Loucy (cell line): ENCODE results near the gene ASTN2.

Experiments
- H2AFZ ChIP-seq: fragments of 200-600 bp; sonication (generic); 2 replicates; pipeline ENCODE4 v1.6.0; 2016; ENCODE audit warnings: antibody characterized with exemption, mild to moderate bottlenecking, low read length, moderate library complexity
- H3F3A ChIP-seq: fragments of 200-600 bp; 2 replicates; pipeline ENCODE4 v1.6.0; 2016; ENCODE audit warnings: antibody characterized with exemption, low read depth, mild to moderate bottlenecking
- H3K27me3 ChIP-seq: fragments of 200-600 bp; sonication (generic); 2 replicates; pipeline ENCODE4 v1.6.1; 2014; ENCODE audit warnings: low read length, mild to moderate bottlenecking; ENCODE audit not compliant: insufficient read depth, poor library complexity, severe bottlenecking
- H3K36me3 ChIP-seq: fragments of 200-600 bp; sonication (generic); 2 replicates; pipeline ENCODE4 v1.6.1; 2016; ENCODE audit warnings: low read length; ENCODE audit not compliant: insufficient read depth
- H3K4me1 ChIP-seq: fragments of 200-600 bp; sonication (generic); 2 replicates; pipeline ENCODE4 v1.5.1; 2014; ENCODE audit warnings: low read length, mild to moderate bottlenecking; ENCODE audit not compliant: insufficient read depth, poor library complexity, severe bottlenecking
- H3K4me2 ChIP-seq: fragments of 200-600 bp; sonication (generic); 2 replicates; pipeline ENCODE4 v1.6.0; 2014; ENCODE audit warnings: antibody characterized with exemption, low read length, low read depth, mild to moderate bottlenecking; ENCODE audit not compliant: poor library complexity, severe bottlenecking
- H3K4me3 ChIP-seq: fragments of 200-600 bp; sonication (generic); 2 replicates; pipeline ENCODE4 v1.5.1; 2014; ENCODE audit warnings: low read length, mild to moderate bottlenecking, mixed read lengths; ENCODE audit not compliant: poor library complexity, severe bottlenecking
- H3K79me2 ChIP-seq: fragments of 200-600 bp; sonication (generic); 2 replicates; pipeline ENCODE4 v1.6.1; 2014; ENCODE audit warnings: low read length; ENCODE audit not compliant: insufficient read depth
- H3K9ac ChIP-seq: fragments of 200-600 bp; sonication (generic); 2 replicates; pipeline ENCODE4 v1.6.0; 2014; ENCODE audit warnings: mild to moderate bottlenecking, low read depth, low read length, moderate library complexity; ENCODE audit not compliant: poor library complexity, severe bottlenecking
- H3K9me2 ChIP-seq: fragments of 200-600 bp; sonication (generic); replicated peaks from 2 replicates; pipeline ENCODE4 v1.6.1; 2016; ENCODE audit warnings: low read depth, low read length, mixed read lengths
- H3K9me3 ChIP-seq: fragments of 200-600 bp; sonication (generic); 2 replicates; pipeline ENCODE4 v1.6.1; 2014; ENCODE audit warnings: mild to moderate bottlenecking, antibody characterized with exemption, low read length, low read depth; ENCODE audit not compliant: insufficient read depth
- H4K20me1 ChIP-seq: fragments of 200-600 bp; sonication (generic); 2 replicates; pipeline ENCODE4 v1.6.0; 2014; ENCODE audit warnings: antibody characterized with exemption, low read length, mild to moderate bottlenecking; ENCODE audit not compliant: insufficient read depth, poor library complexity, severe bottlenecking
- CTCF ChIP-seq: fragments of 200-600 bp; sonication (generic); conservative IDR thresholded peaks from 2 replicates; pipeline ENCODE4 v1.5.1; 2014; ENCODE audit warnings: mild to moderate bottlenecking, antibody characterized with exemption, low read length
- EZH2phosphoT487 ChIP-seq: fragments of 200-600 bp; IDR thresholded peaks from 2 replicates; pipeline ENCODE4 v1.6.1; 2018; ENCODE audit warnings: antibody characterized with exemption, mild to moderate bottlenecking, moderate library complexity, borderline replicate concordance

ASTN2 gene

GRCh38 chr9:117415358-117415914, 579 bp upstream of the ASTN2 start:
- Histone ChIP-seq H3K9me3 (peaks cover 2% of the 10 kb centered on the region; the same call in 1 of the 2 replicates), H3K9ac (no peak overlapping the region), H3K4me2 (no peak overlapping the region), H4K20me1 (no peaks in the 10 kb centered on the region), H3K27me3 (no peaks in the 10 kb centered on the region), H3K79me2 (no peaks in the 10 kb centered on the region), H3K4me3 (no peak overlapping the region), H3K4me1 (no peaks in the 10 kb centered on the region), H3F3A (no peaks in the 10 kb centered on the region), H2AFZ (no peak overlapping the region), H3K36me3 (no peaks in the 10 kb centered on the region), H3K9me2 (no peaks in the 10 kb centered on the region)
- TF ChIP-seq CTCF (no peak), EZH2phosphoT487 (no peak)

GRCh38 chr9:117414220-117414905, 494 bp downstream of the ASTN2 start:
- Histone ChIP-seq H3K79me2 (no peaks in the 10 kb centered on the region), H3K9me2 (no peaks in the 10 kb centered on the region), H3K4me1 (no peaks in the 10 kb centered on the region), H3K9me3 (peaks cover 2% of the 10 kb centered on the region; the same call in 1 of the 2 replicates), H3K36me3 (no peaks in the 10 kb centered on the region), H3K27me3 (no peaks in the 10 kb centered on the region), H4K20me1 (no peaks in the 10 kb centered on the region), H3K4me3 (no peak overlapping the region), H3F3A (no peaks in the 10 kb centered on the region), H3K9ac (no peak overlapping the region), H3K4me2 (no peak overlapping the region), H2AFZ (no peak overlapping the region)
- TF ChIP-seq CTCF (no peak), EZH2phosphoT487 (no peak)

- no peaks in the 10 kb centered on the region for H3K79me2 ChIP-seq
- H3K4me2 ChIP-seq: no peak overlapping the region
- H3K9me3 ChIP-seq: peaks cover 2% of the 10 kb centered on the region; the same call in 1 of the 2 replicates
- TF ChIP-seq EZH2phosphoT487 (no peak), CTCF (no peak)
- H3K4me1 ChIP-seq: no peaks in the 10 kb centered on the region
- no peaks in the 10 kb centered on the region for H3K9me2 ChIP-seq
- no peak overlapping the region for H3K9ac ChIP-seq
- no peaks in the 10 kb centered on the region for H3F3A ChIP-seq
- no peaks in the 10 kb centered on the region for H4K20me1 ChIP-seq
- H3K36me3 ChIP-seq: no peaks in the 10 kb centered on the region
- H3K4me3 ChIP-seq: no peak overlapping the region
- H2AFZ ChIP-seq: no peak overlapping the region
- no peaks in the 10 kb centered on the region for H3K27me3 ChIP-seq
Observed at GRCh38 chr9:117413346-117414219, 1.3 kb downstream of the ASTN2 start.
